Parathyroid adenoma (tissue), 2 donors: ENCODE data around the gene GALNT17.

ENCODE experiments used
- H2AFZ ChIP-seq: fragments of 300-600 bp; sonication (generic); one replicate; pipeline ENCODE4 v1.7.0; 2017; ENCODE audit warnings: antibody characterized with exemption, mild to moderate bottlenecking
- H3K27ac ChIP-seq: fragments of 300-600 bp; sonication (generic); one replicate; pipeline ENCODE4 v1.7.0; 2017
- H3K27me3 ChIP-seq: fragments of 300-600 bp; sonication (generic); one replicate; pipeline ENCODE4 v1.7.0; 2017; ENCODE audit warnings: low read length; ENCODE audit not compliant: control insufficient read depth, insufficient read depth
- H3K36me3 ChIP-seq: fragments of 300-600 bp; sonication (generic); one replicate; pipeline ENCODE4 v1.7.0; 2017; ENCODE audit warnings: low read length; ENCODE audit not compliant: control insufficient read depth, insufficient read depth
- H3K4me1 ChIP-seq: fragments of 300-600 bp; sonication (generic); one replicate; pipeline ENCODE4 v1.7.0; 2017; ENCODE audit warnings: control low read depth
- H3K4me2 ChIP-seq: fragments of 300-600 bp; sonication (generic); one replicate; pipeline ENCODE4 v1.7.0; 2017; ENCODE audit warnings: low read length
- H3K4me3 ChIP-seq: fragments of 300-600 bp; sonication (generic); one replicate; pipeline ENCODE4 v1.7.0; 2017; ENCODE audit warnings: low read depth, low read length
- H3K79me2 ChIP-seq: fragments of 300-600 bp; sonication (generic); one replicate; pipeline ENCODE4 v1.7.0; 2017; ENCODE audit warnings: control low read depth
- H3K9ac ChIP-seq: fragments of 300-600 bp; sonication (generic); one replicate; pipeline ENCODE4 v1.7.0; 2017; ENCODE audit warnings: mild to moderate bottlenecking
- H3K9me3 ChIP-seq: fragments of 300-600 bp; sonication (generic); one replicate; pipeline ENCODE4 v1.7.0; 2017; ENCODE audit warnings: low read length; ENCODE audit not compliant: control insufficient read depth
- TF ChIP-seq, protein P1 (sequence below): fragments of 300-600 bp; sonication (generic); IDR thresholded peaks from one replicate; pipeline ENCODE4 v1.7.0; 2017; ENCODE audit warnings: antibody characterized with exemption, mild to moderate bottlenecking
- donor health status: primary hyperparathyroidism.

GALNT17 gene

DNA sequence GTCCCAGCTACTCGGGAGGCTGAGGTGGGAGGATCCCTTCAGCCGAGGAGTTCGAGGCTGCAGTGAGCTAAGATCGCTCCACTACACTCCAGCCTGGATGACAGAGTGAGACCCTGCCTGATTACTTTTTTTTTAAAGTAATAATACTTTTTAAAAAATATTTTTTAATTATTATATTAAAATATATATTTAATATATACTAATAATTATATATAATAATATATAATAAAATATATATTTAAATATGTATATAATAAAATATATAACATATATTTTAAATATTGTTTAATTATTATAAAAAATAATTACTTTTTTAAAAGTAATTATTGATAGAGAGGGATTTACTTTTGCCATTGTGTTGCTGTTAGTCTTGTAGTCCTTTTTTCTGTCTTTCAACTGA, 169.2 kb downstream of the GALNT17 start:
- Histone ChIP-seq H3K4me2 (no peak overlapping the region), H3K27me3 (no peaks in the 10 kb centered on the region), H3K79me2 (no peaks in the 10 kb centered on the region), H3K4me3 (no peak overlapping the region), H3K9me3 (no peaks in the 10 kb centered on the region), H3K4me1 (no peaks in the 10 kb centered on the region), H3K27ac (no peak overlapping the region), H2AFZ (no peak overlapping the region), H3K36me3 (no peaks in the 10 kb centered on the region), H3K9ac (no peak overlapping the region)
- TF ChIP-seq, protein P1, sequence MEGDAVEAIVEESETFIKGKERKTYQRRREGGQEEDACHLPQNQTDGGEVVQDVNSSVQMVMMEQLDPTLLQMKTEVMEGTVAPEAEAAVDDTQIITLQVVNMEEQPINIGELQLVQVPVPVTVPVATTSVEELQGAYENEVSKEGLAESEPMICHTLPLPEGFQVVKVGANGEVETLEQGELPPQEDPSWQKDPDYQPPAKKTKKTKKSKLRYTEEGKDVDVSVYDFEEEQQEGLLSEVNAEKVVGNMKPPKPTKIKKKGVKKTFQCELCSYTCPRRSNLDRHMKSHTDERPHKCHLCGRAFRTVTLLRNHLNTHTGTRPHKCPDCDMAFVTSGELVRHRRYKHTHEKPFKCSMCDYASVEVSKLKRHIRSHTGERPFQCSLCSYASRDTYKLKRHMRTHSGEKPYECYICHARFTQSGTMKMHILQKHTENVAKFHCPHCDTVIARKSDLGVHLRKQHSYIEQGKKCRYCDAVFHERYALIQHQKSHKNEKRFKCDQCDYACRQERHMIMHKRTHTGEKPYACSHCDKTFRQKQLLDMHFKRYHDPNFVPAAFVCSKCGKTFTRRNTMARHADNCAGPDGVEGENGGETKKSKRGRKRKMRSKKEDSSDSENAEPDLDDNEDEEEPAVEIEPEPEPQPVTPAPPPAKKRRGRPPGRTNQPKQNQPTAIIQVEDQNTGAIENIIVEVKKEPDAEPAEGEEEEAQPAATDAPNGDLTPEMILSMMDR = no peak

- Histone ChIP-seq H3K4me3 (no peak overlapping the region), H3K36me3 (no peaks in the 10 kb centered on the region), H3K27me3 (no peaks in the 10 kb centered on the region), H3K9me3 (no peaks in the 10 kb centered on the region), H3K27ac (no peak overlapping the region), H2AFZ (no peak overlapping the region), H3K4me2 (no peak overlapping the region), H3K4me1 (no peaks in the 10 kb centered on the region), H3K9ac (no peak overlapping the region), H3K79me2 (no peaks in the 10 kb centered on the region)
- TF ChIP-seq, protein P1 = no peak
These were observed 171.6 kb downstream of the GALNT17 start for GRCh38 chr7:71303566-71303965.

DNA sequence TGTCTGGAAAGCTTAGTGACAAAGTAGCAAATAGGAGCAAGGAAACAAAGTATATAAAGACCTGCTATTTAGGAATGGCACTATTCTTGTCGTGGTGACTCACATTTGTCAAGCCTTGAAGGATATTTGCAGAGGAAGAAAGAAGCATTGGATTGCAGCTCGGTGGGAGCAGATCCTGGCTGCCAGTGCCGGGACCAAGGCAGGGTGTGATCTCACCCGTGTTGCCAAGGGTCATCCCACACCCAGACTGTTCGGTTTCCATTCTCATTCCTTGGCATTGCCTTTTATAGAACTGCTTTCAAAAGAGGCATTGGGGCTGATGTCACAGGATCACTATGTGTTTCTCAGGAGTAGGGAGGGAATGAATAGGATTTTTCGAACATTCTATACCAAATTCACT, 176.2 kb downstream of the GALNT17 start:
- H3K4me1 ChIP-seq = no peaks in the 10 kb centered on the region
- no peaks in the 10 kb centered on the region for H3K79me2 ChIP-seq
- H3K36me3 ChIP-seq = no peaks in the 10 kb centered on the region
- H3K9me3 ChIP-seq = no peaks in the 10 kb centered on the region
- no peak overlapping the region for H3K27ac ChIP-seq
- TF ChIP-seq, protein P1 = no peak
- no peak overlapping the region for H3K9ac ChIP-seq
- no peak overlapping the region for H3K4me2 ChIP-seq
- no peaks in the 10 kb centered on the region for H3K27me3 ChIP-seq
- no peak overlapping the region for H3K4me3 ChIP-seq
- no peak overlapping the region for H2AFZ ChIP-seq

DNA sequence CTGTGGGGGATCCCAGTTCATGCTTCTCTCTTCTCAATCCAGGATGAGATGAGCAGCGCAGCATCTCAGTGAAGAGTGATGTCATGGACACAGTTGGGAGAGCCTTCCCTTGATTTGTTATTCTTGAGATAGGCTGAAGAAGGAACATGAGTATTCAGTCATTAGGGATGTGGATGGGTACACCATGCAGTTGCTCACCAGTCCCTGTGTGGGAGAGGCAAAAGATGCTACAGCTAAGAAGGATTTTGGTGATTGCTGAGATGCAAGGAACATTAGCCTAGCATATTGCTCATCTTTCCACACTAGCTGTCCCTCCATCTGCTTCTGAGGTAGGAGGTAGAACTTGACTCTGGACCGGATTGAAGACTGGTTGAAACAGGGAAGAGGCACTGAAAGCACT, 179.6 kb downstream of the GALNT17 start:
- TF ChIP-seq, protein P1 = no peak
- Histone ChIP-seq H3K9me3 (no peaks in the 10 kb centered on the region), H3K27me3 (no peaks in the 10 kb centered on the region), H3K4me3 (no peak overlapping the region), H3K9ac (no peak overlapping the region), H2AFZ (no peak overlapping the region), H3K27ac (no peak overlapping the region), H3K79me2 (no peaks in the 10 kb centered on the region), H3K4me1 (no peaks in the 10 kb centered on the region), H3K4me2 (no peak overlapping the region), H3K36me3 (no peaks in the 10 kb centered on the region)

- no peaks in the 10 kb centered on the region for H3K27me3 ChIP-seq
- H3K27ac ChIP-seq = no peak overlapping the region
- H3K4me1 ChIP-seq = no peaks in the 10 kb centered on the region
- TF ChIP-seq, protein P1 = no peak
- H2AFZ ChIP-seq = no peak overlapping the region
- H3K4me2 ChIP-seq = no peak overlapping the region
- H3K4me3 ChIP-seq = no peak overlapping the region
- H3K9ac ChIP-seq = no peak overlapping the region
- no peaks in the 10 kb centered on the region for H3K36me3 ChIP-seq
- H3K9me3 ChIP-seq = no peaks in the 10 kb centered on the region
- H3K79me2 ChIP-seq = no peaks in the 10 kb centered on the region
These were observed 181.0 kb downstream of the GALNT17 start for GRCh38 chr7:71312755-71313490.
